Transverse colon (tissue), 4 donors: ENCODE results near the gene AJM1. TPM values are rescaled to one million over a fixed set of nuclear protein-coding genes. Genes with fewer than 3 reads are reported as not detected.

Experiments used
- DNase-seq: peaks from one replicate; pipeline ENCODE4 v3.0.0-alpha.2; 2019
- H3K27ac ChIP-seq, 4 donors: fragments of 200-600 bp; sonication (generic); 2 replicates each; pipeline ENCODE4 v1.5.1; 2016 to 2018; ENCODE audit warnings: inconsistent platforms in 4 of 4
- H3K27me3 ChIP-seq: fragments of 200-600 bp; sonication (generic); 2 replicates; pipeline ENCODE4 v1.5.1; 2017; ENCODE audit warnings: inconsistent platforms
- H3K36me3 ChIP-seq, 4 donors: fragments of 200-600 bp; sonication (generic); 2 replicates each; pipeline ENCODE4 v1.5.1; 2017 to 2019; ENCODE audit warnings: inconsistent platforms in 4 of 4
- H3K4me1 ChIP-seq, 4 donors: fragments of 200-600 bp; sonication (generic); 2 replicates each; pipeline ENCODE4 v1.5.1; 2017 to 2020; ENCODE audit warnings: inconsistent platforms in 4 of 4
- H3K4me3 ChIP-seq, 4 donors: fragments of 200-600 bp; sonication (generic); 1 replicate in 1 of 4; 2 replicates in 3 of 4; pipeline versions ENCODE4 v1.5.1 to v1.6.1; 2017 to 2019; ENCODE audit warnings: inconsistent platforms in 4 of 4
- H3K9me3 ChIP-seq, 2 donors: fragments of 200-600 bp; sonication (generic); 2 replicates each; pipeline ENCODE4 v1.5.1; 2017 to 2019; ENCODE audit warnings: inconsistent platforms in 2 of 2
- EP300 ChIP-seq: sonication (generic); formaldehyde crosslinking; IDR thresholded peaks from one replicate; pipeline ENCODE4 v1.6.1; 2017; ENCODE audit warnings: antibody characterized with exemption, low read depth
- POLR2A ChIP-seq: fragments of 450-650 bp; IDR thresholded peaks from one replicate; pipeline ENCODE4 v1.6.1; 2016; ENCODE audit warnings: antibody characterized with exemption, mild to moderate bottlenecking, moderate library complexity
- POLR2AphosphoS5 ChIP-seq, 3 donors: sonication (generic); formaldehyde crosslinking; IDR thresholded peaks; one replicate each; pipeline ENCODE4 v1.6.1; 2016; ENCODE audit warnings: antibody characterized with exemption in 3 of 3
- WGBS, 2 donors: methylation state at CpG; one replicate each; pipeline ENCODE4 v1.1.5; 2018; ENCODE audit warnings: low coverage in 1 of 2; 5-methylcytosine and 5-hydroxymethylcytosine counted together
- in situ Hi-C, 4 donors: fragments of 200-750 bp; cut with MboI; loops; one replicate each; pipeline versions ENCODE4 v1.15.0 to v1.15.1; 2017; ENCODE audit warnings: low sequenced_read_pairs in 3 of 4, low pct_ligation_motif_present in 1 of 4, low pct_unique_long_range_greater_than_20kb in 1 of 4
- intact Hi-C: fragments of 100-400 bp; cut with DNase I; formaldehyde crosslinking; loops from one replicate; pipeline ENCODE4 v1.15.1; 2023; ENCODE audit warnings: low total_unique reads
- total RNA-seq, 4 donors: library from RNA; depleted of rRNA; stranded (reverse); fragments of >200 nt; gene quantifications; one replicate each; pipeline ENCODE4 v1.1.0, GENCODE V29; 2016
- TF ChIP-seq, protein P1 (sequence below), 5 experiments: fragments of 200-600 bp in 3 of 5; fragments of 450-650 bp in 2 of 5; sonication (generic) in 3 of 5; IDR thresholded peaks; 1 replicate in 2 of 5; 2 replicates in 3 of 5; pipeline ENCODE4 v1.5.1; 2016 to 2017; ENCODE audit warnings: antibody characterized with exemption in 5 of 5, inconsistent platforms in 3 of 5, mild to moderate bottlenecking in 2 of 5, moderate library complexity in 1 of 5

Gene AJM1
- total RNA-seq, 4 donors from 2014 or later, result 9.8 to 26.5 (median 17.0) TPM

DNA sequence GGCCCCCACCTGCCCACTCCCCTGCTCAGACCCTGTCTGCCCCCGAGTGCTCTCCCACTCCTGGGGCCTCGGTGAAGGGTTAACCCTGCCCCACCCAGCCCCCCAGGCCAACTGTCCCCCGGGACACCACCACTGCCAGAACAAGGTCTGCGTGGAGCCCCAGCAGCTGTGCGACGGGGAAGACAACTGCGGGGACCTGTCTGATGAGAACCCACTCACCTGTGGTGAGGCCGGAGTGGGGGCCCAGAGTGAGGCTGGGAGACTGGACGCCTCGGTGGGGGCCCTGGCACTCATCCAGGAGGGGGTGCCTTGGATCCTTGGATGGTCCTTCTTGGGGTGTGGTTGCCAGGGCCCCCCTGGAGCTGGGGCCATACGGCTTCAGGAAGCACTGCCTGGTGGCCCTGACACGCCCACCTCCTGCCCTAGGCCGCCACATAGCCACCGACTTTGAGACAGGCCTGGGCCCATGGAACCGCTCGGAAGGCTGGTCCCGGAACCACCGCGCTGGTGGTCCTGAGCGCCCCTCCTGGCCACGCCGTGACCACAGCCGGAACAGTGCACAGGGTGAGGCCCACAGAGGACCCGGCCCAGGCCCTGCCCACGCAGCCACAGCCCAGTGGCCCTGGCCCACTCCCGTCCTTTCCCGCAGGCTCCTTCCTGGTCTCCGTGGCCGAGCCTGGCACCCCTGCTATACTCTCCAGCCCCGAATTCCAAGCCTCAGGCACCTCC lies 12.0 kb downstream of the AJM1 start:
- 80% methylated on average over 29 of the region's 30 CpGs; no CpG with 5 or more reads in 1 of the 2 donors for WGBS, 2 donors
- Histone ChIP-seq H3K4me3 (no peak overlapping the region), H3K4me1 (peaks cover 33 to 40% (median 37%) of the 10 kb centered on the region in 4 donors), H3K36me3 (no peaks in the 10 kb centered on the region), H3K27ac (peak overlapping the region in 1 of 4 donors; percentile 4), H3K27me3 (no peaks in the 10 kb centered on the region), H3K9me3 (no peaks in the 10 kb centered on the region)
- TF ChIP-seq POLR2A (no peak), POLR2AphosphoS5 (IDR thresholded peaks at IDR 0.05) (no peak), EP300 (no peak)
- TF ChIP-seq, protein P1, sequence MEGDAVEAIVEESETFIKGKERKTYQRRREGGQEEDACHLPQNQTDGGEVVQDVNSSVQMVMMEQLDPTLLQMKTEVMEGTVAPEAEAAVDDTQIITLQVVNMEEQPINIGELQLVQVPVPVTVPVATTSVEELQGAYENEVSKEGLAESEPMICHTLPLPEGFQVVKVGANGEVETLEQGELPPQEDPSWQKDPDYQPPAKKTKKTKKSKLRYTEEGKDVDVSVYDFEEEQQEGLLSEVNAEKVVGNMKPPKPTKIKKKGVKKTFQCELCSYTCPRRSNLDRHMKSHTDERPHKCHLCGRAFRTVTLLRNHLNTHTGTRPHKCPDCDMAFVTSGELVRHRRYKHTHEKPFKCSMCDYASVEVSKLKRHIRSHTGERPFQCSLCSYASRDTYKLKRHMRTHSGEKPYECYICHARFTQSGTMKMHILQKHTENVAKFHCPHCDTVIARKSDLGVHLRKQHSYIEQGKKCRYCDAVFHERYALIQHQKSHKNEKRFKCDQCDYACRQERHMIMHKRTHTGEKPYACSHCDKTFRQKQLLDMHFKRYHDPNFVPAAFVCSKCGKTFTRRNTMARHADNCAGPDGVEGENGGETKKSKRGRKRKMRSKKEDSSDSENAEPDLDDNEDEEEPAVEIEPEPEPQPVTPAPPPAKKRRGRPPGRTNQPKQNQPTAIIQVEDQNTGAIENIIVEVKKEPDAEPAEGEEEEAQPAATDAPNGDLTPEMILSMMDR (IDR thresholded peaks at IDR 0.05), result no peak
- peak; percentile 15 for DNase-seq
- in situ Hi-C loops (no loop called here), intact Hi-C loops (no loop called here)

DNA sequence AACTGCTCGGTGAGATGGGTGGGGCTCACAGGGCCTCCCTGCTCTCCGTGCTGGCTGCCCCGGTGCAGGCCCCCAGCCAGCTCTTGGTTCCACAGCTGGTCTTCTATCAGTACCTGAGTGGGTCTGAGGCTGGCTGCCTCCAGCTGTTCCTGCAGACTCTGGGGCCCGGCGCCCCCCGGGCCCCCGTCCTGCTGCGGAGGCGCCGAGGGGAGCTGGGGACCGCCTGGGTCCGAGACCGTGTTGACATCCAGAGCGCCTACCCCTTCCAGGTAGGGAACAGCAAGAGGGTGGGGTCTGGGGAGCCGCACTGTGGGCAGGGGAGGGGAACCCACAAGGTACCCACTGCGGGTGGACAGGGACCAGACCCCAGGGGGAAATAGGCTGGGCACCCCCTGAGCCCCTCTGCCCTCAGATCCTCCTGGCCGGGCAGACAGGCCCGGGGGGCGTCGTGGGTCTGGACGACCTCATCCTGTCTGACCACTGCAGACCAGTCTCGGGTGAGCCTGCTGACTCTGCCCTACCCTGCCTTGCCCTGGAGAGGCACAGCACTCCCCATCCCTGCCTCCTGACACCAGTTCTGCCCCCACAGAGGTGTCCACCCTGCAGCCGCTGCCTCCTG lies 12.7 kb downstream of the AJM1 start:
- no peak overlapping the region for H3K4me3 ChIP-seq
- no peaks in the 10 kb centered on the region for H3K9me3 ChIP-seq
- H3K27me3 ChIP-seq, result no peaks in the 10 kb centered on the region
- H3K36me3 ChIP-seq, result no peaks in the 10 kb centered on the region
- no peak for DNase-seq
- intact Hi-C loops, result no loop called here
- WGBS, 2 donors, result 81% methylated on average over 23 of the region's 23 CpGs; no CpG with 5 or more reads in 1 of the 2 donors
- H3K27ac ChIP-seq, result peak overlapping the region in 1 of 4 donors; percentile 4
- in situ Hi-C loops, result no loop called here
- peaks cover 36 to 43% (median 40%) of the 10 kb centered on the region in 4 donors for H3K4me1 ChIP-seq
- no peak for TF ChIP-seq EP300

DNA sequence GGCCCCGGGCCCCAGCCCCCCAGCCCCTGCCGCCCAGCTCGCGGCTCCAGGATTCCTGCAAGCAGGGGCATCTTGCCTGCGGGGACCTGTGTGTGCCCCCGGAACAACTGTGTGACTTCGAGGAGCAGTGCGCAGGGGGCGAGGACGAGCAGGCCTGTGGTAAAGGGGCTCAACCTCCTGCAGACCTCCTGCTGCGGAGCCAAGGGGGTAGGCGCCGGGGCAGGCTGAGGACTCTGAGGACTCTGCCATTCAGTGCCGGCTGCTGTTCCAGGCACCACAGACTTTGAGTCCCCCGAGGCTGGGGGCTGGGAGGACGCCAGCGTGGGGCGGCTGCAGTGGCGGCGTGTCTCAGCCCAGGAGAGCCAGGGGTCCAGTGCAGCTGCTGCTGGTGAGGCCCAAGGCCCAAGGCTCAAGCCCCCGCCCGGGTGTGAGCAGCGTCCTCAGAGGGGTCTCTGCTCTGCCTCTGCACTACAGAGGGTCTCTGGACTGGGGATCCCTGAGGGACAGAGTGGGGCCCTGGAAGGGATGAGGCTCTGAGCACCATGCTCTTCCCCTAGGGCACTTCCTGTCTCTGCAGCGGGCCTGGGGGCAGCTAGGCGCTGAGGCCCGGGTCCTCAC lies 13.3 kb downstream of the AJM1 start:
- H3K27ac ChIP-seq, result no peak overlapping the region
- DNase-seq, result no peak
- 79% methylated on average over 21 of the region's 26 CpGs; no CpG with 5 or more reads in 1 of the 2 donors for WGBS, 2 donors

DNA sequence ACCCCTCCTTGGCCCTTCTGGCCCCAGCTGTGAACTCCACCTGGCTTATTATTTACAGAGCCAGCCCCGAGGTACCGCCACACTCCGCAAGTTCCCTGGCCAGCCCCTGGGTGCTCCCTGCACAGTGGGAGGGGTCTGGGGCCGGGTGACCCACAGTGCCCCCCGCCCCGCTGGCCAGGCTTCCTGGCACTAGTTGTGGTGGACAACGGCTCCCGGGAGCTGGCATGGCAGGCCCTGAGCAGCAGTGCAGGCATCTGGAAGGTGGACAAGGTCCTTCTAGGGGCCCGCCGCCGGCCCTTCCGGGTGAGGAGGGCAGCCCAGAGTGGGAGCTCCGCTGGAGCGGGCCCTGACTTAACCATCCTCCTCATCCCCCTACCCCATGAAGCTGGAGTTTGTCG lies 13.8 kb downstream of the AJM1 start:
- peaks cover 28 to 44% (median 37%) of the 10 kb centered on the region in 4 donors for H3K4me1 ChIP-seq

More for the DNA sequence above, 13.3 kb downstream of the AJM1 start:
- Histone ChIP-seq H3K9me3 (no peaks in the 10 kb centered on the region), H3K36me3 (no peaks in the 10 kb centered on the region), H3K27me3 (no peaks in the 10 kb centered on the region), H3K4me1 (peaks cover 31 to 43% (median 39%) of the 10 kb centered on the region in 4 donors), H3K4me3 (no peak overlapping the region)
- TF ChIP-seq POLR2AphosphoS5 (IDR thresholded peaks at IDR 0.05) (no peak), EP300 (no peak), POLR2A (no peak)
- TF ChIP-seq, protein P1 (IDR thresholded peaks at IDR 0.05), result no peak
- intact Hi-C loops (no loop called here), in situ Hi-C loops (no loop called here)

More for the DNA sequence above, 13.8 kb downstream of the AJM1 start:
- no peak for TF ChIP-seq EP300
- TF ChIP-seq, protein P1 (IDR thresholded peaks at IDR 0.05), result no peak
- no peak for TF ChIP-seq POLR2A
- no peak for TF ChIP-seq POLR2AphosphoS5 (IDR thresholded peaks at IDR 0.05)
- Histone ChIP-seq H3K27ac (no peak overlapping the region), H3K9me3 (no peaks in the 10 kb centered on the region), H3K27me3 (no peaks in the 10 kb centered on the region), H3K36me3 (no peaks in the 10 kb centered on the region), H3K4me3 (no peak overlapping the region)
- no peak for DNase-seq
- intact Hi-C loops (no loop called here), in situ Hi-C loops (no loop called here)
- 76% methylated on average over 15 of the region's 15 CpGs; no CpG with 5 or more reads in 1 of the 2 donors for WGBS, 2 donors
